Caco-2 (cell line): Measurements from ENCODE around the gene FGF14. TPM values are rescaled to one million over a fixed set of nuclear protein-coding genes. Genes with fewer than 3 reads are reported as not detected.

Experiments
- BruUV-seq: library from RNA; stranded (reverse); fragments of 400-500 nt; replicated peaks from 2 replicates; lab custom pipeline; 2021; lab: Mats Ljungman, UMichigan
- CTCF ChIA-PET: fragments of 300-600 bp; sonication (Branson Sonifier 250); formaldehyde crosslinking; loops from one replicate; lab custom pipeline; 2022; ENCODE audit warnings: antibody characterized with exemption; lab: Charles Lee
- POLR2A ChIA-PET: fragments of 300-600 bp; sonication (Branson Sonifier 250); formaldehyde crosslinking; loops from one replicate; lab custom pipeline; 2022; ENCODE audit warnings: antibody characterized with exemption; lab: Charles Lee
- DNase-seq, 2 experiments: peaks; one replicate each; pipeline versions ENCODE4 v3.0.0 to v3.0.0-alpha.2; 2020 to 2022
- H3K27me3 ChIP-seq: replicated peaks from 2 replicates; pipeline ENCODE4 v1.6.0; 2011; ENCODE audit warnings: low read length; ENCODE audit not compliant: control insufficient read depth, insufficient read depth
- H3K36me3 ChIP-seq: 2 replicates; pipeline ENCODE4 v1.5.1; 2011; ENCODE audit warnings: low read length; ENCODE audit not compliant: control insufficient read depth, insufficient read depth
- H3K4me1 ChIP-seq: fragments of 250-450 bp; sonication (Bioruptor Pico); 2 replicates; pipeline ENCODE4 v1.5.1; 2020; ENCODE audit warnings: mild to moderate bottlenecking
- H3K4me3 ChIP-seq: 2 replicates; pipeline ENCODE4 v1.5.1; 2011; ENCODE audit warnings: low read depth, mild to moderate bottlenecking, control low read depth, low read length
- H3K9me3 ChIP-seq: fragments of 250-450 bp; sonication (Bioruptor Pico); 2 replicates; pipeline ENCODE4 v1.5.1; 2020; ENCODE audit warnings: mild to moderate bottlenecking, moderate library complexity
- H3K27ac Mint-ChIP-seq: one replicate; pipeline ENCODE4 v1.8.0; 2022; ENCODE audit warnings: mixed read lengths; ENCODE audit not compliant: unreplicated experiment
- H3K27me3 Mint-ChIP-seq: one replicate; pipeline ENCODE4 v1.8.0; 2022; ENCODE audit warnings: mixed read lengths; ENCODE audit not compliant: insufficient read depth, unreplicated experiment
- H3K36me3 Mint-ChIP-seq: one replicate; pipeline ENCODE4 v1.8.0; 2022; ENCODE audit warnings: mild to moderate bottlenecking, mixed read lengths; ENCODE audit not compliant: insufficient read depth, unreplicated experiment
- H3K4me1 Mint-ChIP-seq: one replicate; pipeline ENCODE4 v1.8.0; 2022; ENCODE audit warnings: low read depth, mixed read lengths; ENCODE audit not compliant: unreplicated experiment
- H3K4me3 Mint-ChIP-seq: one replicate; pipeline ENCODE4 v1.8.0; 2022; ENCODE audit warnings: mild to moderate bottlenecking, moderate library complexity, mixed read lengths; ENCODE audit not compliant: unreplicated experiment
- H3K9me3 Mint-ChIP-seq: one replicate; pipeline ENCODE4 v1.8.0; 2022; ENCODE audit warnings: mixed read lengths; ENCODE audit not compliant: unreplicated experiment
- CTCF ChIP-seq, 2 experiments: fragments of 200-600 bp in 1 of 2; IDR thresholded peaks; 1 replicate in 1 of 2; 2 replicates in 1 of 2; pipeline versions ENCODE4 v1.5.1 to v1.8.0; 2011 to 2022; ENCODE audit warnings: antibody characterized with exemption in 1 of 2, control low read depth in 1 of 2, inconsistent platforms in 1 of 2, low read depth in 1 of 2, low read length in 1 of 2, mild to moderate bottlenecking in 1 of 2, moderate library complexity in 1 of 2; ENCODE audit not compliant: insufficient read depth in 1 of 2, severe bottlenecking in 1 of 2, unreplicated experiment in 1 of 2
- intact Hi-C: fragments of 100-400 bp; cut with micrococcal nuclease; formaldehyde crosslinking; loops from one replicate; pipeline ENCODE4 v1.10.0; 2022; ENCODE audit not compliant: unreplicated experiment
- total RNA-seq: library from RNA; stranded (reverse); gene quantifications from 2 replicates; pipeline ENCODE4 v1.2.3, GENCODE V29; 2022

FGF14 gene
- total RNA-seq, 1 experiment from 2014 or later, result not detected

GRCh38 chr13:101998129-101998528 is 403.7 kb downstream of the FGF14 start:
- H3K36me3 ChIP-seq, result no peaks in the 10 kb centered on the region
- intact Hi-C loops, result no loop called here
- DNase-seq, result no peak
- H3K27ac Mint-ChIP-seq, result no peak overlapping the region
- H3K4me1 ChIP-seq, result no peaks in the 10 kb centered on the region
- H3K27me3 ChIP-seq, result no peaks in the 10 kb centered on the region
- no peaks in the 10 kb centered on the region for H3K9me3 Mint-ChIP-seq
- ChIA-PET CTCF (no interaction called here), POLR2A (no interaction called here)
- no peaks in the 10 kb centered on the region for H3K4me1 Mint-ChIP-seq
- BruUV-seq, result no TSS peak
- no peaks in the 10 kb centered on the region for H3K36me3 Mint-ChIP-seq
- H3K4me3 Mint-ChIP-seq, result no peak overlapping the region
- peaks cover 6% of the 10 kb centered on the region for H3K27me3 Mint-ChIP-seq
- no peak for TF ChIP-seq CTCF (IDR thresholded peaks at IDR 0.05; ENCODE audit: insufficient read depth in 1 of 2, low read depth in 1 of 2, low read length in 1 of 2, severe bottlenecking in 1 of 2, unreplicated experiment in 1 of 2)
- H3K4me3 ChIP-seq, result no peak overlapping the region
- no peaks in the 10 kb centered on the region for H3K9me3 ChIP-seq

- Mint-ChIP-seq H3K27me3 (peaks cover 6% of the 10 kb centered on the region), H3K9me3 (no peaks in the 10 kb centered on the region), H3K36me3 (no peaks in the 10 kb centered on the region), H3K27ac (no peak overlapping the region), H3K4me3 (no peak overlapping the region), H3K4me1 (no peaks in the 10 kb centered on the region)
- ChIA-PET POLR2A (no interaction called here), CTCF (no interaction called here)
- H3K4me1 ChIP-seq, result no peaks in the 10 kb centered on the region
- intact Hi-C loops, result no loop called here
- TF ChIP-seq CTCF (IDR thresholded peaks at IDR 0.05; ENCODE audit: insufficient read depth in 1 of 2, low read depth in 1 of 2, low read length in 1 of 2, severe bottlenecking in 1 of 2, unreplicated experiment in 1 of 2), result no peak
- no peak for DNase-seq
- no peak overlapping the region for H3K4me3 ChIP-seq
- no TSS peak for BruUV-seq
- H3K36me3 ChIP-seq, result no peaks in the 10 kb centered on the region
- no peaks in the 10 kb centered on the region for H3K9me3 ChIP-seq
- H3K27me3 ChIP-seq, result no peaks in the 10 kb centered on the region
These were observed 404.9 kb downstream of the FGF14 start for GRCh38 chr13:101996954-101997353.

DNA sequence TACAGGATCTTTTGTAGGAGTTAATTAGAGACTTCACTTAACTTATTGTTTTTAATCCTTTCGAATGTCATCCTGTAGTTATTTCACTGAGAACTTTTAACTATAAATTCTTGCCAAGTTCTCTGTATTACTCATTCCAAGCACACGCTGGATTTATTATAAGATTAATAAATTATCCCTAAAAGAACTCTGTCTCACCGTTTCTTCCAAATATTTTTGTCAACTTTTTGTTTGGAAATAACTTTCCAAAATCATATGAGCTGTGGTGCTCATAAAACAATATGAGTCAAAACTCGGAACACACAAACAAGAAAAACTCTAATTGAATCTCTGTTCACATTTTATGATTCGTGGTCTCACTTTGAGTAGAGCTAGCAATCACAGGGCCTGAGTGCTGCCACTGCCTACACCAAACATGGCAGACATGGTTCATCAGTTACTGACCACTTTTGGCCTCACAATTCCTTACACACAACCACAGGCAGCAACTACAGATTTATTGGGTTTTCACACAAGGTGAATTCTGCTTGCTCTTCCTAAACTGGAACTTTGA is 412.0 kb downstream of the FGF14 start:
- H3K27me3 ChIP-seq, result no peaks in the 10 kb centered on the region
- H3K9me3 ChIP-seq, result no peaks in the 10 kb centered on the region; the same call in 1 of the 2 replicates
- no peak overlapping the region for H3K4me3 ChIP-seq
- no peak for TF ChIP-seq CTCF (IDR thresholded peaks at IDR 0.05; ENCODE audit: insufficient read depth in 1 of 2, low read depth in 1 of 2, low read length in 1 of 2, severe bottlenecking in 1 of 2, unreplicated experiment in 1 of 2)
- H3K36me3 ChIP-seq, result no peaks in the 10 kb centered on the region
- ChIA-PET CTCF (no interaction called here), POLR2A (no interaction called here)
- H3K4me1 ChIP-seq, result no peaks in the 10 kb centered on the region
- Mint-ChIP-seq H3K36me3 (no peaks in the 10 kb centered on the region), H3K4me1 (no peaks in the 10 kb centered on the region), H3K27me3 (peaks cover 5% of the 10 kb centered on the region), H3K9me3 (no peaks in the 10 kb centered on the region), H3K4me3 (no peak overlapping the region), H3K27ac (no peak overlapping the region)
- no peak for DNase-seq
- no TSS peak for BruUV-seq
- intact Hi-C loops, result no loop called here
